ENCODE data around the gene TBCD.
A peak's percentile ranks its signal among the peaks of the same experiment; 100 is the strongest.

TBCD gene

GRCh38 chr17:82888583-82889495 lies 137.0 kb downstream of the TBCD start:
- DNase-seq (ENCODE audit: low read depth) = no peak

GRCh38 chr17:82889496-82890338 lies 137.9 kb downstream of the TBCD start:
- no peak for DNase-seq (ENCODE audit: low read depth)

- no peak for DNase-seq (ENCODE audit: low read depth)
These were observed 138.5 kb downstream of the TBCD start for GRCh38 chr17:82890339-82890730.

GRCh38 chr17:82890926-82891678 lies 139.2 kb downstream of the TBCD start:
- no peak for DNase-seq (ENCODE audit: low read depth)

GRCh38 chr17:82891911-82892310 lies 140.0 kb downstream of the TBCD start:
- no peak for DNase-seq (ENCODE audit: low read depth)

GRCh38 chr17:82892899-82893565 lies 141.2 kb downstream of the TBCD start:
- peak; percentile 61 for DNase-seq (ENCODE audit: low read depth)

GRCh38 chr17:82893779-82894178 lies 141.9 kb downstream of the TBCD start:
- DNase-seq (ENCODE audit: low read depth) = no peak

- DNase-seq (ENCODE audit: low read depth) = no peak
These were observed 142.5 kb downstream of the TBCD start for GRCh38 chr17:82894389-82894788.

- DNase-seq (ENCODE audit: low read depth) = no peak
These were observed 143.2 kb downstream of the TBCD start for GRCh38 chr17:82895087-82895486.

GRCh38 chr17:82896071-82897000 lies 144.5 kb downstream of the TBCD start:
- no peak for DNase-seq (ENCODE audit: low read depth)

GRCh38 chr17:82897514-82898249 lies 145.8 kb downstream of the TBCD start:
- no peak for DNase-seq (ENCODE audit: low read depth)

GRCh38 chr17:82898976-82899514 lies 147.2 kb downstream of the TBCD start:
- no peak for DNase-seq (ENCODE audit: low read depth)

GRCh38 chr17:82899941-82900340 lies 148.1 kb downstream of the TBCD start:
- no peak for DNase-seq (ENCODE audit: low read depth)

GRCh38 chr17:82900741-82901140 lies 148.9 kb downstream of the TBCD start:
- no peak for DNase-seq (ENCODE audit: low read depth)

- DNase-seq (ENCODE audit: low read depth) = no peak
These were observed 149.5 kb downstream of the TBCD start for GRCh38 chr17:82901356-82901755.

- no peak for DNase-seq (ENCODE audit: low read depth)
These were observed 150.0 kb downstream of the TBCD start for GRCh38 chr17:82901856-82902255.

- no peak for DNase-seq (ENCODE audit: low read depth)
These were observed 151.4 kb downstream of the TBCD start for GRCh38 chr17:82902972-82903874.

- no peak for DNase-seq (ENCODE audit: low read depth)
These were observed 153.3 kb downstream of the TBCD start for GRCh38 chr17:82905130-82905529.
